Heart left ventricle (tissue), 16 donors: ENCODE data around the gene FBN1. TPM values are rescaled to one million over a fixed set of nuclear protein-coding genes. Genes with fewer than 3 reads are reported as not detected.

ENCODE experiments used
- ATAC-seq, 4 donors: fragments of 200-7000 bp; cut with Tn5 transposase; one replicate each; pipeline ENCODE4 v1.9.1; 2020 to 2022; ENCODE audit warnings: moderate library complexity in 4 of 4, mild to moderate bottlenecking in 3 of 4, moderate number of reproducible peaks in 1 of 4
- DNase-seq, 5 donors: peaks; one replicate each; pipeline ENCODE4 v3.0.0-alpha.2; 2020
- H3K27ac ChIP-seq, 12 donors: fragments of 200-600 bp; sonication (generic) in 4 of 12; one replicate each; pipeline versions ENCODE4 v1.5.0 to v1.8.0; 2016 to 2022; ENCODE audit warnings: mild to moderate bottlenecking in 2 of 12
- H3K27me3 ChIP-seq, 9 donors: fragments of 200-600 bp; sonication (generic) in 2 of 9; one replicate each; pipeline versions ENCODE4 v1.5.1 to v1.8.0; 2016 to 2022; ENCODE audit warnings: mild to moderate bottlenecking in 3 of 9
- H3K36me3 ChIP-seq, 9 donors: fragments of 200-600 bp; sonication (generic) in 2 of 9; one replicate each; pipeline versions ENCODE4 v1.5.0 to v1.8.0; 2018 to 2022; ENCODE audit warnings: mild to moderate bottlenecking in 2 of 9
- H3K4me1 ChIP-seq, 12 donors: fragments of 200-600 bp; sonication (generic) in 4 of 12; one replicate each; pipeline versions ENCODE4 v1.5.0 to v1.8.0; 2016 to 2022; ENCODE audit warnings: mild to moderate bottlenecking in 3 of 12
- H3K4me3 ChIP-seq, 12 donors: fragments of 200-600 bp; sonication (generic) in 4 of 12; one replicate each; pipeline versions ENCODE4 v1.5.0 to v1.8.0; 2017 to 2022; ENCODE audit warnings: mild to moderate bottlenecking in 9 of 12, moderate library complexity in 4 of 12
- H3K9me3 ChIP-seq, 12 donors: fragments of 200-600 bp; sonication (generic) in 4 of 12; one replicate each; pipeline versions ENCODE4 v1.5.0 to v1.8.0; 2016 to 2022; ENCODE audit warnings: mild to moderate bottlenecking in 1 of 12
- CTCF ChIP-seq, 12 donors: fragments of 200-600 bp; sonication (generic) in 4 of 12; IDR thresholded peaks; one replicate each; pipeline versions ENCODE4 v1.5.0 to v1.8.0; 2018 to 2022; ENCODE audit warnings: antibody characterized with exemption in 12 of 12, mild to moderate bottlenecking in 5 of 12
- POLR2A ChIP-seq, 2 donors: fragments of 450-650 bp; IDR thresholded peaks; one replicate each; pipeline ENCODE4 v1.6.1; 2017; ENCODE audit warnings: antibody characterized with exemption in 2 of 2, mild to moderate bottlenecking in 2 of 2, moderate library complexity in 2 of 2
- WGBS, 4 donors: extraction: QIAGEN DNeasy Blood & Tissue Kit in 2 of 4; methylation state at CpG; one replicate each; pipeline versions ENCODE4 v1.1.5 to v1.1.7; 2013 to 2018; 5-methylcytosine and 5-hydroxymethylcytosine counted together
- intact Hi-C, 10 donors: fragments of 100-400 bp; cut with DNase I; formaldehyde crosslinking; loops; one replicate each; pipeline versions ENCODE4 v1.11.1 to v1.14.2; 2022
- polyA plus RNA-seq, 2 donors: library from polyadenylated mRNA; stranded (reverse); fragments of 200-250 nt; gene quantifications; one replicate each; pipeline ENCODE4 v1.2.3, GENCODE V29; 2013
- total RNA-seq, 9 donors: library from RNA; depleted of rRNA in 2 of 9; stranded (reverse); fragments of >200 nt in 2 of 9; fragmentation: NEBNext Ultra II Directional in 3 of 9; extraction: Animal tissue kit (Norgen Biotek cat#: 25700) in 3 of 9; gene quantifications; one replicate each; pipeline versions ENCODE4 v1.1.0 to v1.2.4, GENCODE V29; 2016 to 2023
- donor health status: ischemic (EF 13 %, LVEDD 7.1; RV severe dilation, severe dysfunction).
- donor health status: healthy with polysubstance abuse.
- donor health status: DM: no; HTN: yes; CAD: no.
- donor health status: DM: no; HTN: no; CAD: no.
- donor health status: ischemic (EF 25% LVEDD 6.9; RV normal size, moderate dysfunction).
- donor health status: ischemic (EF 25% LVEDD 5.7; RV mildly dilated, moderate dysfunction).
- donor health status: healthy.
- donor health status: DM: yes; HTN: yes; CAD: no.
- donor health status: ischemic (EF 35%, LVEDD 5.7; RV mildly dilated, moderate dysfunction).
- donor health status: nonischemic (EF 11% LVEDD 7.7; RV severe dilation, severe dysfunction).
- donor health status: DM: yes; HTN: yes; CAD: no.
- donor health status: PGD.
- donor health status: ischemic (EF 29% LVEDD 5.4; RV normal size, mild dysfunction).
- donor health status: nonischemic (EF 23%, LVEDD 6.1; RV moderate dilation, normal function).

Gene FBN1
- total and polyA plus RNA-seq, 11 donors: 5.7 to 115 (median 31.4) TPM

DNA sequence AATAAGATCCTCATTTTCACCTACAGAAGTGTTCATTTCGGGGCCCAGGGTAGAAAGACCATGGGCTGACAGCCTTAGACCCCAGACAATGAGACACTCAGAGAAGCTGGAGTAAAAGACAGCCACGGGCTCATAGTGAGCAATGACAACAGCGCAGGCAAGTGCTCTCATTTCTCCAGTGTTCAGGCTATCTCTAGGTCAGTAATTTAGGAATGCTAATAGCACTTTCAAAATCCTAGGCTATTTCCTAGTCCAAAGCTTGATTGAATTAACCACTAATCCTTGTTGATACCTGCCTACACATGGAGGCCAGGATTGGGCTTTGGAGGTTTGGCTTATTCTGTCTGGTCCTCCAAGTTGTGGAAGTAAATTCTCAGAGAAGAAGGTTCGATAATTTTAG is 44.4 kb downstream of the FBN1 start:
- H3K27ac ChIP-seq: peak overlapping the region in 7 of 12 donors; percentile 28 to 81 (median 71)
- peaks cover 0 to 54% (median 16%) of the 10 kb centered on the region in 9 donors for H3K36me3 ChIP-seq
- H3K9me3 ChIP-seq: no peaks in the 10 kb centered on the region
- 76 to 90% (median 85%) methylated on average over 4 of the region's 4 CpGs for WGBS, 4 donors
- no peak for ATAC-seq
- no peak overlapping the region for H3K4me3 ChIP-seq
- intact Hi-C loops: loop anchor here in 2 of 10 donors (10.0 kb wide), 2 partner anchors 76 to 204 kb away; no protein-coding TSS in a partner anchor
- no peak for TF ChIP-seq CTCF (IDR thresholded peaks at IDR 0.05)
- no peak for TF ChIP-seq POLR2A (IDR thresholded peaks at IDR 0.05)
- DNase-seq: no peak
- H3K27me3 ChIP-seq: no peaks in the 10 kb centered on the region
- peaks cover 0 to 48% (median 20%) of the 10 kb centered on the region in 12 donors for H3K4me1 ChIP-seq

- H3K27ac ChIP-seq: no peak overlapping the region
- DNase-seq (no peak), ATAC-seq (no peak)
- peaks cover 0 to 82% (median 28%) of the 10 kb centered on the region in 9 donors for H3K36me3 ChIP-seq
- intact Hi-C loops: no loop called here
- 79 to 89% (median 83%) methylated on average over 4 of the region's 4 CpGs for WGBS, 4 donors
- no peaks in the 10 kb centered on the region for H3K9me3 ChIP-seq
- TF ChIP-seq CTCF (IDR thresholded peaks at IDR 0.05) (no peak), POLR2A (IDR thresholded peaks at IDR 0.05) (no peak)
- H3K27me3 ChIP-seq: no peaks in the 10 kb centered on the region
- H3K4me3 ChIP-seq: no peak overlapping the region
- H3K4me1 ChIP-seq: peaks cover 0 to 26% (median 3%) of the 10 kb centered on the region in 12 donors
Observed at GRCh38 chr15:48596841-48597240, 48.7 kb downstream of the FBN1 start.

- DNase-seq (no peak), ATAC-seq (no peak)
- Histone ChIP-seq H3K27ac (no peak overlapping the region), H3K4me3 (no peak overlapping the region), H3K9me3 (no peaks in the 10 kb centered on the region), H3K27me3 (no peaks in the 10 kb centered on the region), H3K36me3 (peaks cover 0 to 82% (median 28%) of the 10 kb centered on the region in 9 donors), H3K4me1 (peaks cover 0 to 21% (median under 1%) of the 10 kb centered on the region in 12 donors)
- intact Hi-C loops: no loop called here
- TF ChIP-seq CTCF (IDR thresholded peaks at IDR 0.05) (no peak), POLR2A (IDR thresholded peaks at IDR 0.05) (no peak)
- WGBS, 4 donors: 69 to 83% (median 76%) methylated on average over 4 of the region's 4 CpGs
Observed at GRCh38 chr15:48596415-48596814, 49.1 kb downstream of the FBN1 start.

DNA sequence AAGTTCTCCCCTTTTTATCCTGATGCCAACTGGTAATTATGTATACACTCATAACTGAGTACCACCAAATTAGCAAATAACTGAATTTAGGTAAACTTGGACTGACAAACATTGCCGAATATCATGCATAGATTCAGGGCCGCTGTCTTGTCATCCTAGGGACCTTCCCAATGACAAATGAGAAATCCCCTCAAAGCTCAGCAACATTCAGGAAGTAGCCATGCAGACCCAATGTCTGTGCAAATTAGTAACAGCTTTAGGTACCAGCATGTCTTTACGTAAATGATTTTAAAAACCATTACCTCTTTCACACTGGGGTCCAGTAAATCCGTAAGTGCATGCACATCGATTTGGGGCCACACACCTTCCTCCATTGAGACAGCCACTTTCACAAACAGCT is 49.5 kb downstream of the FBN1 start:
- Histone ChIP-seq H3K27me3 (no peaks in the 10 kb centered on the region), H3K27ac (no peak overlapping the region), H3K4me3 (no peak overlapping the region), H3K36me3 (peaks cover 0 to 79% (median 28%) of the 10 kb centered on the region in 9 donors), H3K4me1 (peaks cover 0 to 17% (median under 1%) of the 10 kb centered on the region in 12 donors), H3K9me3 (no peaks in the 10 kb centered on the region)
- ATAC-seq (no peak), DNase-seq (no peak)
- WGBS, 4 donors: 81 to 96% (median 94%) methylated on average over 5 of the region's 5 CpGs
- intact Hi-C loops: no loop called here
- TF ChIP-seq POLR2A (IDR thresholded peaks at IDR 0.05): no peak
- TF ChIP-seq CTCF (IDR thresholded peaks at IDR 0.05): no peak
